ENCODE results near the gene SCCPDH. TPM values are rescaled to one million over a fixed set of nuclear protein-coding genes. Genes with fewer than 3 reads are reported as not detected.

SCCPDH gene
- total and polyA plus RNA-seq, 2 donors (not counting 1 experiment from before 2014, with no cell fraction given), result 1.7 to 6.6 TPM

- intact Hi-C loops (cut with micrococcal nuclease), result no loop called here
- POLR2A ChIA-PET, result no interaction called here
- no peak overlapping the region for H3K4me3 Mint-ChIP-seq
Observed at GRCh38 chr1:246800756-246801155, 76.5 kb downstream of the SCCPDH start.

DNA sequence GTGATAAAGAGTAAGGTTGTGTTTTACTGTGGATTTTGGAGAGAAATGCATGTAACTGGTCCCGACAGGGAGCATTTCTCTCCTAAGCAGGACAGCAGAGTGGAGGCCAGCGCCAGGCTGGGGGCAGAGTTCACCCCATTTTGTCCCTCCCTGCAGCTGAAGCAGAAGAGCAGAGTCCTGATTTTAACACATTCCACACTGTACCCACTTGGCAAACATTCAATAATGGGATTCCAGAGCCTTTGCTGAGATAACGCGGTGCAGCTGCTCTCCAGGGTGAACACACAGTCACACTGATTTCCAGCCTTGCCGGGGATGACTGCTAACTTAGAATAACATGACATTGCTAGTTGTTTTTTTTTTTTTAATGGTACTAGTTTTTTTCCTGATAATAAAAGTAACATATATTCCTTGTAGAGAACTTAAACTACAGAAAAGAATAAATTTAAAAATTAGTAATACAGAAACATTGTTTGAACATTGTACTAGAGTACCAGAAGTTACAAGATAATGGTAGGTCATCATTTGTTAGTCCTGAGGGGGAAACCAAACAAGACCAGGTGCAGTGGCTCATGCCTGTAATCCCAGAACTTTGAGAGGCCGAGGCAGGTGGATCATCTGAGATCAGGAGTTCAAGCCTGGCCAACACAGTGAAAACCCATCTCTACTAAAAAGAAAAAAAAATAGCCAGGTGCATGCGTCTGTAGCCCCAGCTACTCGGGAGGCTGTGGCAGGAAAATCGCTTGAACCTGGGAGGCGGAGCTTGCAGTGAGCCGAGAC is 77.2 kb downstream of the SCCPDH start:
- CTCF ChIA-PET, result no interaction called here

More at GRCh38 chr1:246800756-246801155, 76.5 kb downstream of the SCCPDH start:
- Histone ChIP-seq H3K36me3 (replicated peaks in 1 of 2; ENCODE audit: control extremely low read depth in 1 of 2, control insufficient read depth in 1 of 2, extremely low read depth in 1 of 2, insufficient read depth in 2 of 2, low read length in 1 of 2) (no peaks in the 10 kb centered on the region), H3K4me3 (ENCODE audit: control extremely low read depth in 1 of 5, extremely low read depth in 1 of 5, insufficient read depth in 1 of 5, low read depth in 2 of 5, low read length in 4 of 5) (no peak overlapping the region), H3K4me1 (ENCODE audit: control insufficient read depth in 2 of 2, insufficient read depth in 2 of 2, low read length in 2 of 2) (no peaks in the 10 kb centered on the region), H4K20me1 (ENCODE audit: control insufficient read depth, insufficient read depth, low read length, poor library complexity, severe bottlenecking) (no peaks in the 10 kb centered on the region), H3K4me2 (replicated peaks; ENCODE audit: low read depth, low read length, poor library complexity, severe bottlenecking) (no peak overlapping the region), H3K27ac (ENCODE audit: low read length in 2 of 2) (no peak overlapping the region), H3K79me2 (ENCODE audit: control insufficient read depth, insufficient read depth, low read length) (no peaks in the 10 kb centered on the region), H3K9ac (ENCODE audit: low read length) (no peak overlapping the region), H3K27me3 (replicated peaks in 1 of 4; ENCODE audit: control extremely low read depth in 1 of 4, control insufficient read depth in 3 of 4, insufficient read depth in 4 of 4, low read length in 3 of 4) (no peaks in the 10 kb centered on the region), H3K9me3 (ENCODE audit: control extremely low read depth in 1 of 3, control insufficient read depth in 2 of 3, insufficient read depth in 1 of 3, low read length in 2 of 3) (peaks cover 0 to 7% (median 0%) of the 10 kb centered on the region in 3 donors), H2AFZ (ENCODE audit: insufficient read depth, low read depth, low read length, poor library complexity, severe bottlenecking) (no peak overlapping the region)
- Mint-ChIP-seq H3K4me1 (no peaks in the 10 kb centered on the region), H3K9me3 (ENCODE audit: insufficient read depth) (no peaks in the 10 kb centered on the region), H3K27me3 (no peaks in the 10 kb centered on the region), H3K27ac (no peak overlapping the region)
- WGBS (ENCODE audit: insufficient coverage), result 96% methylated on average over 10 of the region's 10 CpGs
- CTCF ChIA-PET, result no interaction called here
- TF ChIP-seq, protein P1, sequence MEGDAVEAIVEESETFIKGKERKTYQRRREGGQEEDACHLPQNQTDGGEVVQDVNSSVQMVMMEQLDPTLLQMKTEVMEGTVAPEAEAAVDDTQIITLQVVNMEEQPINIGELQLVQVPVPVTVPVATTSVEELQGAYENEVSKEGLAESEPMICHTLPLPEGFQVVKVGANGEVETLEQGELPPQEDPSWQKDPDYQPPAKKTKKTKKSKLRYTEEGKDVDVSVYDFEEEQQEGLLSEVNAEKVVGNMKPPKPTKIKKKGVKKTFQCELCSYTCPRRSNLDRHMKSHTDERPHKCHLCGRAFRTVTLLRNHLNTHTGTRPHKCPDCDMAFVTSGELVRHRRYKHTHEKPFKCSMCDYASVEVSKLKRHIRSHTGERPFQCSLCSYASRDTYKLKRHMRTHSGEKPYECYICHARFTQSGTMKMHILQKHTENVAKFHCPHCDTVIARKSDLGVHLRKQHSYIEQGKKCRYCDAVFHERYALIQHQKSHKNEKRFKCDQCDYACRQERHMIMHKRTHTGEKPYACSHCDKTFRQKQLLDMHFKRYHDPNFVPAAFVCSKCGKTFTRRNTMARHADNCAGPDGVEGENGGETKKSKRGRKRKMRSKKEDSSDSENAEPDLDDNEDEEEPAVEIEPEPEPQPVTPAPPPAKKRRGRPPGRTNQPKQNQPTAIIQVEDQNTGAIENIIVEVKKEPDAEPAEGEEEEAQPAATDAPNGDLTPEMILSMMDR (IDR thresholded peaks at IDR 0.05), result no peak
- TF ChIP-seq EZH2 (IDR thresholded peaks at IDR 0.05; ENCODE audit: borderline replicate concordance, insufficient read depth, low read depth, low read length, poor library complexity, severe bottlenecking), result no peak
- DNase-seq (no peak), ATAC-seq (ENCODE audit: low read depth) (no peak)

More for the DNA sequence above, 77.2 kb downstream of the SCCPDH start:
- DNase-seq (no peak), ATAC-seq (ENCODE audit: low read depth) (no peak)
- H3K27ac ChIP-seq (ENCODE audit: low read length in 2 of 2), result no peak overlapping the region
- H3K9me3 Mint-ChIP-seq (ENCODE audit: insufficient read depth), result no peaks in the 10 kb centered on the region
- no peak overlapping the region for H3K27ac Mint-ChIP-seq
- H3K4me2 ChIP-seq (replicated peaks; ENCODE audit: low read depth, low read length, poor library complexity, severe bottlenecking), result no peak overlapping the region
- POLR2A ChIA-PET, result no interaction called here
- no peak overlapping the region for H3K4me3 ChIP-seq (ENCODE audit: control extremely low read depth in 1 of 5, extremely low read depth in 1 of 5, insufficient read depth in 1 of 5, low read depth in 2 of 5, low read length in 4 of 5)
- no peak overlapping the region for H2AFZ ChIP-seq (ENCODE audit: insufficient read depth, low read depth, low read length, poor library complexity, severe bottlenecking)
- H3K9me3 ChIP-seq (ENCODE audit: control extremely low read depth in 1 of 3, control insufficient read depth in 2 of 3, insufficient read depth in 1 of 3, low read length in 2 of 3), result peaks cover 0 to 7% (median 0%) of the 10 kb centered on the region in 3 donors
- no peak for TF ChIP-seq EZH2 (IDR thresholded peaks at IDR 0.05; ENCODE audit: borderline replicate concordance, insufficient read depth, low read depth, low read length, poor library complexity, severe bottlenecking)
- TF ChIP-seq, protein P1 (IDR thresholded peaks at IDR 0.05), result no peak
- H3K36me3 ChIP-seq (replicated peaks in 1 of 2; ENCODE audit: control extremely low read depth in 1 of 2, control insufficient read depth in 1 of 2, extremely low read depth in 1 of 2, insufficient read depth in 2 of 2, low read length in 1 of 2), result no peaks in the 10 kb centered on the region
- 94% methylated on average over 3 of the region's 11 CpGs for WGBS (ENCODE audit: insufficient coverage)
- H3K27me3 Mint-ChIP-seq, result no peaks in the 10 kb centered on the region
- no peaks in the 10 kb centered on the region for H3K79me2 ChIP-seq (ENCODE audit: control insufficient read depth, insufficient read depth, low read length)
- H4K20me1 ChIP-seq (ENCODE audit: control insufficient read depth, insufficient read depth, low read length, poor library complexity, severe bottlenecking), result no peaks in the 10 kb centered on the region
- no peaks in the 10 kb centered on the region for H3K4me1 Mint-ChIP-seq
- intact Hi-C loops (cut with micrococcal nuclease), result no loop called here
- no peaks in the 10 kb centered on the region for H3K4me1 ChIP-seq (ENCODE audit: control insufficient read depth in 2 of 2, insufficient read depth in 2 of 2, low read length in 2 of 2)
- no peak overlapping the region for H3K9ac ChIP-seq (ENCODE audit: low read length)
- no peak overlapping the region for H3K4me3 Mint-ChIP-seq
- H3K27me3 ChIP-seq (replicated peaks in 1 of 4; ENCODE audit: control extremely low read depth in 1 of 4, control insufficient read depth in 3 of 4, insufficient read depth in 4 of 4, low read length in 3 of 4), result no peaks in the 10 kb centered on the region
